GM11168 (cell line): ENCODE measurements around the gene MXD4.

Experiments used
- in situ Hi-C: fragments of 300-500 bp; cut with MboI; formaldehyde crosslinking; loops from one replicate; pipeline ENCODE4 v1.12.0; 2022; ENCODE audit warnings: low sequenced_read_pairs; ENCODE audit not compliant: unreplicated experiment

The MXD4 gene, protein sequence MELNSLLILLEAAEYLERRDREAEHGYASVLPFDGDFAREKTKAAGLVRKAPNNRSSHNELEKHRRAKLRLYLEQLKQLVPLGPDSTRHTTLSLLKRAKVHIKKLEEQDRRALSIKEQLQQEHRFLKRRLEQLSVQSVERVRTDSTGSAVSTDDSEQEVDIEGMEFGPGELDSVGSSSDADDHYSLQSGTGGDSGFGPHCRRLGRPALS

DNA sequence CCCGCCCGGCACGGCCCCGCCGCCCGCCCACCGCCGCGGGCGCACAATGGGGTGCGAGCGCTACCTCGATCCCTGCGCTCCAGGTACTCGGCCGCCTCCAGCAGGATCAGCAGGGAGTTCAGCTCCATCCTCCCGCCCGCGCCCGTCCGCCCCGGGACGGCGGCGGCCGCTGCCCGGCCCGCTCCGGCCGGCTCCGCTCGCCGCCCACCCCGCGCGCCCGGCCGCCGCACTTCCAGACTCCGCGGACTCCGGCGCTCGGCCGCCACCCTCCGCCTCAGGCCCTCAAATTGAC, at the start of gene MXD4:
TSS of gene MXD4 (minus strand) at position 257 of the 292 bp plus-strand sequence. CDS start at position 128, 129 bp downstream.
- in situ Hi-C loops = no loop called here

DNA sequence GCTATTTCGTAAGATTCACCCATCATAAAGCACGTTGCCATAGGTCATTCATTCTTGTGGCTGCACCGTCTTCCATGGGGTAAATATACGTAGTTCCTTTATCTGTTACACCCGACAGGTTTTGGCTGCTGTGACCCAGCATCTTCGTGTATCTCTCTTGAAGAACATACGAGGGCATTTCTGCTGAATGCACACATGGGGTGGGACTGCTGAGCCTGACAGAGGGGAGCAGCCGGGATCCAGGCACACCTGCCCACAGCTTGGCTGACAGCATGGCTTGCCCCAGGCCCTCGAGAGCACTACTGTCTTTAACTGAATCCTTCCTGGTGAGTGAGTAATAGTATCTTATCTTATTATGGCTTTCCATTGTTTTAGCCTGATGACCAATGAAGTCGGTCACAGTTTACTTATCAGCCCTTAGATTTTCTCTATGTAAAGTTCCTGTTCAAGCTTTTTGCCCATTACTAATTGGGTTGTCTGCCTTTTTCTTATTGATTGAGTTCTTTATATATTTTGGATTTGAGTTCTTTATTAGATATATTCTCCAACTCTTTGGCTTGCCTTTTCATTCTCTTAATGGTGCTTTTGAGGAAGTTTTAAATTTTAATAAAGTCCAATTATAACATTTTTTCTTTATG, 45.0 kb upstream of the MXD4 start:
- in situ Hi-C loops = no loop called here

DNA sequence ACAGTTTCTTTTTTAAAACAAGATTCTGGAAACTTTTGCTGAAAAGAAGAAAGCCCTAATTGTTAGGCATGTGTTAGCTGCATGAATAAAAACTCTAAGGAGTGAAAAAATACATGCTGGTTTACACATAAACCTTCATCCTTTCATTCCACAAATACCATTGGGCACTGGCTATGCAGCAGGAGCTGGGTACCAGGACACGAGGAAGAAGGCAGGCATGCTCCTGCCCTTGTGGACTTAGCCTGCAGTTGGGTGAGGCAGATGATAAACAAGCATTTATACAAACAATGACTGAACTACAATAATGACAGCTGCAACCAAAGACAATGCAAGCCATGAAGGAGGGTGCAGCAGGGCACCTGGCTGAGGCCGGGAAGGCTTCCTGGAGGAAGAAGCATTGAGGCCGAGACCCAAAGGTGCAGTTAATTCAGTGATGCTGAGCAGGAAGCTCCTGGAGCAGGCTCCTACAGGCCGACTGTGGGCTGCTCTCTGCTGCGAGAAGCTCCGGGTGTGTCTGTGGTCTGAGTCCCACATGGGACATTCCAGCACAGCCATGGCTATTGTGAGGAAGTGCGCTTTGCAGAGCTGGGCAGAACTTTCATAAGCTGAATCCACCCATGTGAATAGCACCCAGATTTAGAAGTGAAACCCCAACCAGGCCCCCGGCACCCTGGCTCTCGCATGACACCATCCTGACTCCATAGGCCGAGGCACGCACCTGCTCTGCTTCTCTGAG, 44.0 kb upstream of the MXD4 start:
- in situ Hi-C loops = no loop called here

DNA sequence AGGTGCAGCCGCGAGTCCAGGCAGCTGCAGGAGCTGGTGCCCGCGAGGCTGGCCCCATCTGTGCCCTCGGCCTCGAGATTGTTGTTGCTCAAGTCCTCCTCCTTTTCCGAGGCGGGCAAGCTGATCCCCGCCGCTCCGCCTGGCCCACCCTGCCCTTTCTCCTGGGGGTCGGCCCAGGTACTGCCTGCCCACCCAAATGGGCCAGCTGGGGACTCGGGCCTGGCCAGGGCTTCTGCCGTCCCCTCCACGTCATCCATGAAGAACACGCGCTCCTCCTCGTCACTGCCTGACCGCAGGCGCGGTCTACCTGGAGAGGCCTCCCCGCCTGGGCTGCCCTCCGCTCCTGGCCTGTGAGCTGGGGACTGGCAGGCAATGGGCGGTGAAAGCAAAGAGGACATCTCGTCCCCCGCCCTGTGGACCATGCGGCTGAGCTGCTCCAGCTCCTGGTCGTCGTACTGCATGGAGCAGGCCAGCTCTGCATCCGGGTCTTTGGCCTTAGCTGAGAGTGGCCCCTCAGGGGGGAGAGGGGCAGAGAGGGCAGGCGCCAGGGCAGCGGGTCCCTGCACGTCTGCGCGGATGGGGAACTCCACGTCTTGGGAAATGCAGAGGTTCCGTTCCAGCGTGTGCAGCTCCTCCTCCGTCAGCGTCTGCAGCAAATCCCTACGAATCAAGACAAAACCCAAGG, 43.1 kb upstream of the MXD4 start:
- in situ Hi-C loops = no loop called here

DNA sequence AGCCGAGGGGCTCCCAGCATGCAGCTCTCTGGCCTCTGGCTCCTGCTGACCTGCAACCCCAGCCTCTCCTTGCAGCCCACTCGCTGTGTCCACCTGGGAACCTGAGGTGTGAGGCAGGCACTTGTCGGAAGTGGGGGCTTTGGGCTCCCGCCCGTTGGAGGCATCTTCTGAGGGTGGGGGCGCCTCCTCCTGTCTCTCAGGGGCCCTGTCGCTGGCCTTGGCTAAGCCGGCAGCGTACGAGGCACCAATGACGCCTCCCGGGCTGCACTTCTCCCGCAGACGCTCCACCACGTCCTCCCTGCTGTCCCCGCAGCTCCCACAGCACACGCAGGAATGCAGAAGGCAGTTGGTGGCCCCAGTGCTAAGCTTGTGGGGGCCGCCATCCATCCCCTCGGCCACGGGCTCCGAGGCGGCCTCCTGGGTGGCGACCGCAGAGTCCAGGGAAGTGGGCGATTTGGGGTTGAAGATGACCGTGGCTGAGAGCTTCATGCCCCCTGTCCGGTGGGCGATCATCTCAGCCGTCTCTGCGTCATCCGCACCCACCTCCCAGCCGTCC, 42.5 kb upstream of the MXD4 start:
- in situ Hi-C loops = no loop called here

DNA sequence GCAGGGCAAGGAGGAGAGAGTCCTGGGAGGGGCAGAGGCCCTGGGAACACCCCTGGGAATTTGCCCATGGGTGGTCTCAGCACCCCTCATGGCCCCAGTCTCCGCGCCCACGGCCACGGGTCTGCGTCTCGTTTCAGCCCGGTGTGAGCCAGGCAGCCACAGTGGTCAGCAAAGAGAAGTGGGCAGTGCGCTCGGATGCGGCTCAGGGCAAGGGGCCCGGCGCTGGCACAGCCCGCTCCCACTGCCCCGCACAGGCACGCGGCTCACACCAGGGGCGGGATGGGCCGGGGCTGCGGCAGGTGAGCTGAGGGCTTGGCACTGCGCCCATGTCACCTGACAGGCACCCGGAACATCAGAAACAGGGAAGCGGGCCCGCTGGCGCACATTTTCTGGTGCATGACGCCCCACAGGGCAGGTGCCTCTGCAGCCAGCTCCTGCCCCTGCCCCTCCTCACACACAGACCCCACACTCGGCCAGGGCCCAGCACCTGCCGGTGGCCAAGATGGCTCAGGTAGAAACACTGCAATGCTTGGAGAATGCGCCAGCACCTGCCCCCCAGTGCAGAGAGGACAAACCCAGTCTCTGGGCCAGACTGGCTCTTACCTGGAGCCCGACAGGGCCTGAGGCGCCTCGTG, 41.9 kb upstream of the MXD4 start:
- in situ Hi-C loops = no loop called here

DNA sequence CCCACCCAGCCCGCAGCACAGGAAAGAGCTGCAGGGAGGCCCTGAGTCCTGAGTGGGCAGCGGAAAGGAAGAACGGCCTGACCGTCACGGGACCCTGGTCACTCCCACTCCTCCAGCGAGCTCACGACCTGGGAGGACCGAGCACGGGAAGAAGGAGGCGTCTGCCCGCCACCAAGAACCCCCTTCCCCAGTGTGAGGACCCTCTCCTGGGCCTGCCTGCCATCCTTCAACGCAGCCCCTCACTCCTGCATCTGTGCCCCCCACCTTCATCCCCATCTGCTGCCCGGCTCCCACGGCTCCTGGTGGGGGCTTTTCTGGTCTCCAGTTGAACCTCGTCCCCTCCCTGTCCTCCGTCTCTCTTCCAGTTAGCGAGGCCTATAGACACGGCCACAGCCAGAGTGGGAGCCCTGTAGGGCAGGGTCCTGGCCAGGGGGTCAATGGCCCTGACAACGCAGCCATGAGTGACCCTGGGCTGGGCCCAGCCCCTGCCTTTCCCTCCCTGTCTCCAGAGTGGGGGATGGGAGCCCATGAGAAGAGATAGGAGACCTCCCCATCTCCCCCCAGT, 41.3 kb upstream of the MXD4 start:
- in situ Hi-C loops = no loop called here

DNA sequence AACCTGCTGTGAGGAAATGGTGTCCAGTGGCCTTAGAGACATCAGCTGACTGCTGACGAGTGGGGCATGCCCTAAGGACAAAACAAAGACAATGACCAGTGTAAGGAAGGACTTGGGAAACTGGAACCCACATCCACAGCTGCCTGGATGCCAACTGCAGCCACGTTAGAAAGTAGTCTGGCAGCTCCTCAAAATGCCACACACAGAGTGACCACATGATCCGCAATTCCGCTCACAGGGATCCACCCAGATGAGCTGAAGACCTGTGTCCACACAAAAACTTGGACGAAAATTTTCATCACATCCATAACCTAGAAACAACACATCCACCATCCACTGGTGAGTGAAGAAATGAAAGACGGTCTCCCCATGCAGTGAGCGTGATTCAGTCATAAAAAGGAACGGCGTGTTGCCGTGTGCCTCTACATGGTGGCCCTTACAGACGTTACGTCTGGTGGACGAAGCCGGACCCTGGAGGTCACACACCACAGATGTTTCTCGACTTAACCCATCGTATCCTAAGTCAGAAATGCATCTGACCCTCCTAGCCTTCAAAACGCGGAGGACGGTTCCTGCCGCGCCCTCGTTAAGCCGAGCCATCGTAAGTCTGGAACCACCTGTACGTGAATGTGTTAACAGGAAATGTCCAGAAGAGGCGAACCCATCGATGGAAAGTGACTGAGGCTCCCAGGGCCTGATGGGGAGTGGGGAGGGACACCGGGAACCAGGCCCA, 40.6 kb upstream of the MXD4 start:
- in situ Hi-C loops = no loop called here

DNA sequence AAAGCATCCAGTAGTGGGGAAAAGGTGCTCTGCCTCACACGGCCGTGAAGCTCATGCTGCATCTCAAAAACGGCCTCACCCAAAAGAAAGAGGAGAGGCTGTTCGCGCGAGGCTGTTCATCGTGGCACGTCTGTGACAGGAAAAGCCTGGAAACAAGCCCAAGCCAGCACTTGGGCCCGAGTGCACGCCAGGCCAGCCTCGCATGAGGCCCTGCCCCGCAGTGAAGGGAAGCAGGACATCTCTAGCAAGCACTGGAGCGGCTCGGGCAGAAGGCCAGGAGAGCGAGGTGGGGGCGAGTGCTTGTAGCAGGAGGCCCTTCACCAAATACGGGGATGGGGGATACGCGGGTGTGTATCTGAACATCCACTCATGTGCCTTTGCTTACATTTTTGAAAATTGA, 39.9 kb upstream of the MXD4 start:
- in situ Hi-C loops = no loop called here

DNA sequence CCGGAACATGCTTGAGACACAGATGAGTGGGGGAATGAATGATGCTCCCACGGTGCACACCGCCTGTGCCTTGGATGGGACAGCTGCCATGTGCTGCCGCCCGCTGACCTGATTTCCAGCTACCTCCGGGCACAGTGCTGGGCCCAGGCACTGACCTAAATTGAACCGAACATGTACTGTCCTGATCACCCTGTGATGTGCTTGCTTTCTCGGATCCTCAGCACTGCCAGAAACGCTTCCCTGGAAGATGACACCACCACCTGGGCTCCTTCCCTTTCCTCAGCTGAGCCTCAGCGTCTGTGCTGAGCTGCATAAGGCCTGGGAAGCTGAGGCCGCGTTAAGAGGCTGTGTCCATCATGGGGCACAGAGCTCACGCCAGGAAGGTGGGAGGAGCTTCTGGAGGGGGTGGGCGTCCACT, 39.3 kb upstream of the MXD4 start:
- in situ Hi-C loops = no loop called here

DNA sequence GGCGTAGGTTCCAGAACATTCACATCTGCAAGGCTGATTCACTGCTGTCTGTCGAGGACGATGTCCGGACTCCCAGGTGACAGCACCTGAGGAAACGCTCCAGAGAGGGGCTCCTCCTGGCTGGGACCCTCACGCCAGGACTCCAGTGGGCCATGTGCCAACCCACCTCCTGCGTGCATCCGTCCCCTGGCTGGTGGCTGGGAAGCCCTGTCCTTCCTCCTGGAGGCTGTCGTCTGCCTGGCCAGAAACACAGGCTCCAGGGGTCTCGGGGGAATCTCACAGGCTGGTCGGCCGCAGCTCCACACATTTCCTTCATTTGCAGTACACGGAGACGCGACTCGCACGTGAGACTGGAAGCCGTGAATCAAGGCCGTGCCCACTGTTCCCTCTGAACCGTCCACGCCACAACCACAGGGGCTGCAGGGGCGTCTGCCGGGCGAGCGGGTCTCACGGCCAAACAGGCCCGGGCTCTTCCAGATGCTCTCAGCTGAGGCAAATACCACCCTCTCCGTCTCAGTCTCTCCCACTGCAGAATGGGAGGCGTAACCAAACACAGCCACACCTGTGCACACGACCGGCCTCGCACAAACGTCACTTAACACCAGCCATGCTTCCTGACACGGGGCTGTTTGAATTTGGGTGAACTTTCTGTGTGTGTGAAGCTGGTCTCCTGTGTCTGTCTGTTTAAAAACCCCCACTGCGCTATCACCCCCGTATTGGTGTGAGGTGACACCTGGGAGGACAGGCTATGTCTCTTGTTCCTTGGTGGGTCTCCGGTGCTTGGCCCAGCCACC, 38.7 kb upstream of the MXD4 start:
- in situ Hi-C loops = no loop called here

DNA sequence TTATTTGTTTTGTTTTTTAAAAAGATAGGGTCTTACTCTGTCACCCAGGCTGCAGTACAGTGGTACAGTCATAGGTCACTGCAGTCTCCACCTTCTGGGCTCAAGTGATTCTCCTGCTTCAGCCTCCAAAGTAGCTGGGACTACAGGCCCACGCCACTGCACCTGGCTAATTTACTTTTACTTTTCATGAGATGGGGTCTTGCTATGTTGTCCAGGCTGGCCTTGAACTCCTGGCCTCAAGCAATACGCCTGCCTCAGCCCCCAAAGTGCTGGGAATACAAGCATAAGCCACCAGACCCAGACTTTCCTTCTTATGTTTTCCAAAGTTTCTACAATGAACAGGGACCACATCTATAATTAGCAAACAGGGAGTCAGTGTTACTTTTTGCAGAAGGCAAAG, 37.9 kb upstream of the MXD4 start:
- in situ Hi-C loops = no loop called here

DNA sequence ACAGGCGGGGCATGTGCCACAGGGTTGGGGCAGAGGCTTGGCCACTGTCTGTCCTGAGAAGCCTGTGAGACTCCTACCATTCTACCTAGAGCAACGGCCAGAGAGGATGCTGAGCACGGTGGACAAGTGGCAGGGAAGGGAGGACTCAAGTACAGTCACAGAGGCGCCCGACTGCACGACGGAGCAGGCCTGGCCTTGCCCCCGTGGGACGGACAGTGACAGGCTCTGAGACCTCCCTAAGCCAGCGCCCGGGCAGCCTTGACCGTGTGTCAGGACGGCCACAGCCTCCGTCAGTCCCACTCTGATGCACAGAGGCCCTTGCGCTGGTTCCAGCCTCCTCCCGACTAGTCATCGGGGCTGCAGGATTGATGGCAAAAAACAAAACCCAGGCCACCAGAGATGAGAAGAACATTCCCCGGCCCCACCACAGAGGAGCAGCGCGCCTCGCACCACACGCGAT, 36.7 kb upstream of the MXD4 start:
- in situ Hi-C loops = no loop called here

DNA sequence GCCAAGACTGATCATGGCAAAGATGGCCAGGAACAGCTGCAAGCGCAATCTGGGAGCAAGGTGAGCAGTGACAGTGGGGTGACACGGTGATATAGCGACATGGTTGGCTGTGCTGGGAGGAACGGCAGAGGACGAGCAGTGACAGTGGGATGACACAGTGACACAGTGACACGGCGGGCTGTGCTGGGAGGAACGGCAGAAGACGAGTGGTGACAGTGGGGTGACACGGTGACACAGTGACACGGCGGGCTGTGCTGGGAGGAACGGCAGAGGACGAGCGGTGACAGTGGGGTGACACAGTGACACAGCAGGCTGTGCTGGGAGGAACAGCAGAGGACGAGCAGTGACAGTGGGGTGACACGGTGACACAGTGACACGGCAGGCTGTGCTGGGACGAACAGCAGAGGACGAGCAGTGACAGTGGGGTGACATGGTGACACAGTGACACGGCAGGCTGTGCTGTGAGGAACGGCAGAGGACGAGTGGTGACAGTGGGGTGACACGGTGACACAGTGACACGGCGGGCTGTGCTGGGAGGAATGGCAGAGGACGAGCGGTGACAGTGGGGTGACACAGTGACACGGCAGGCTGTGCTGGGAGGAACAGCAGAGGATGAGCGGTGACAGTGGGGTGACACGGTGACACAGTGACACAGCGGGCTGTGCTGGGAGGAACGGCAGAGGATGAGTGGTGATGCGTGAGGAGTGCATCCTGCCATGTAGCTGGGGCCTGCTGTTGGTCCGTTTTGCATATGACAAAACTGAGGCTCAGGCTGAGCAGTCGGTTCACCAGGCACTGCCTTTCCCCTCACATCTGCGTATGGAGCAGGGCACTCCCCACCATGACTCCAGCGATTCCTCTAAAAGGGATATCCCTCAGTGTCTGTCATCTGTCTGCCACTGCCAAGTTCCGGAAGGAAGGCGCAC, 36.0 kb upstream of the MXD4 start:
- in situ Hi-C loops = no loop called here

DNA sequence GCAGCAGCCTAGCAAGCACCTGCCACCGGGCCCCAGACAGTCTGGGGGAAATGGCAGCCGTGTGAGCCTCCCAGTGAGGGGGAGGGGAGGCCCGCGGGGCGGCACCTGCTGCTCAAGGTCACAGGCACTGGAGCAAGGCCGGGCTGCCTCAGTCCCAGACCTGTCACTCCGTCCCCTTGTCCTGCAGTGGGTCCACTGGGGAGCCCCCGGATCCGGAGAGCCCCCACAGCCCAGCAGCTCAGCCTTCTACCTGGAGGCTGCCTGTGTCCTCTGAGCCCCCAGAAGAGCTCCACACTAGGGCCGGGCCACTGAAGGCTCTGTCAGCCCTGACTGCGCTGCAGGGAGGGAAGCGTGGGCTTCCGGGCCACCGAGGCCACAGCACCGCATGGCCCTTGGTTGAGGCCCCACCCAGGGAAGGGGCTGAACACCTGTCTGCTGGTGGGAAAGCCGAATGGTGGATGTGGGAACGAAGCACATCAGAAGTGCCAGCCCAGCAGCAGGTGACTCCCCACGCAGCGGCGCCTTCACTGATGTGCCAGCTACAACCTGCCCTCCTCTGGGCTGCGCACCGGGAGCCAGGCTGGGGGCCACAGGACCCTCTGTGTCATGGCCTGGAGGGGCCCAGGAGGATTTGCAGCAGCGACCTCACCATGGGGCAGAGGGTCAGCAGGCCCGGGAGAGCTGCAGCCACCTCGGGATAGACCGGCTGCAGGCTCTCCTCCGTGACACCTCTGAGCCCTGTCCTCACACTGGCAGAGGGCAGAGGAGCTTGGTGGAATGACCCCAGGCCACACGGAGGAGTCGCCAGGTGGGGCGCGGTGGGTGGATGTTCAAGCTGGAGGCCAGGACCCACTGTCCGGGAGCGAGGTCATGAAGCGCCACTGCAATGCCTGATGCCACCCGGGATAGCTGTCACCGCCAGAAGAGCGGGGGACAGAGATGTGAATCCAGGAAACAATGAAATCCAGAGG, 35.0 kb upstream of the MXD4 start:
- in situ Hi-C loops = no loop called here

DNA sequence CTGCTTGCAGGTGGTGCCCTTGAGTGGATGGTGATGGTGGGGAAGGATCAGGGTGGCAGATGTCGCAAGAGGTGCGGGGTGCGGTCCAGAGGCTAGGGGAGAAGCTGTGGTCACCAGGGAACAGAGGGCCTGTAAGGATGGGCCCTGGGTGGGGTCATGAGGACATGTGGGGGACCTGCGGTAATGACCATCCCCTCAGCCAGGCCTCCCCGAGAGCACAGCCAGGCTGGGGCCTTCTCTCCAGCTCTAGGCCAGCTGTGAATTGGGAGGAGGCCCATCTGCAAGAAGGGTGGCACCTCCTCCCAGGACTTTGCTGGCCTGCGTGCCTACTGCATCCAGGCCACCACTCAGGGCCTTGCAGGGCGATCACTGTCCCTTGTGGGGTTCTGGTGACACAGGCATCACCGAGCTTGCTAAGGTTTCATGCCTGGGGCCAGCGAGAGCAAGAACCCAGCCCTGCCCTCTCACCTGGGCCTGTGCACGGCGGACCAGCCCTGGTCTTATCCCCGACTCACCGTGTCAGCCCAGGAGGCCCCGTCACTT, 34.1 kb upstream of the MXD4 start:
- in situ Hi-C loops = no loop called here
